Measurements from ENCODE around the gene FOXI2.

FOXI2 gene

GRCh38 chr10:127740596-127740995 is 3.6 kb downstream of the FOXI2 start:
- no peak for DNase-seq (ENCODE audit: low read depth in 4 of 4, low spot score in 1 of 4)

- no peak for DNase-seq (ENCODE audit: low read depth in 4 of 4, low spot score in 1 of 4)
Observed at GRCh38 chr10:127743205-127743604, 6.2 kb downstream of the FOXI2 start.

- no peak for DNase-seq (ENCODE audit: low read depth in 4 of 4, low spot score in 1 of 4)
Observed at GRCh38 chr10:127744956-127745355, 8.0 kb downstream of the FOXI2 start.

- no peak for DNase-seq (ENCODE audit: low read depth in 4 of 4, low spot score in 1 of 4)
Observed at GRCh38 chr10:127745861-127746260, 8.9 kb downstream of the FOXI2 start.

GRCh38 chr10:127755753-127756152 is 18.8 kb downstream of the FOXI2 start:
- no peak for DNase-seq (ENCODE audit: low read depth in 4 of 4, low spot score in 1 of 4)

- no peak for DNase-seq (ENCODE audit: low read depth in 4 of 4, low spot score in 1 of 4)
Observed at GRCh38 chr10:127756264-127756663, 19.3 kb downstream of the FOXI2 start.

- no peak for DNase-seq (ENCODE audit: low read depth in 4 of 4, low spot score in 1 of 4)
Observed at GRCh38 chr10:127757033-127757432, 20.0 kb downstream of the FOXI2 start.

GRCh38 chr10:127759276-127759675 is 22.3 kb downstream of the FOXI2 start:
- no peak for DNase-seq (ENCODE audit: low read depth in 4 of 4, low spot score in 1 of 4)

GRCh38 chr10:127762925-127763324 is 25.9 kb downstream of the FOXI2 start:
- DNase-seq (ENCODE audit: low read depth in 4 of 4, low spot score in 1 of 4), result no peak

- no peak for DNase-seq (ENCODE audit: low read depth in 4 of 4, low spot score in 1 of 4)
Observed at GRCh38 chr10:127774766-127775559, 38.0 kb downstream of the FOXI2 start.

GRCh38 chr10:127776816-127777215 is 39.8 kb downstream of the FOXI2 start:
- no peak for DNase-seq (ENCODE audit: low read depth in 4 of 4, low spot score in 1 of 4)

GRCh38 chr10:127781412-127781811 is 44.4 kb downstream of the FOXI2 start:
- no peak for DNase-seq (ENCODE audit: low read depth in 4 of 4, low spot score in 1 of 4)

- no peak for DNase-seq (ENCODE audit: low read depth in 4 of 4, low spot score in 1 of 4)
Observed at GRCh38 chr10:127787873-127788272, 50.9 kb downstream of the FOXI2 start.

- no peak for DNase-seq (ENCODE audit: low read depth in 4 of 4, low spot score in 1 of 4)
Observed at GRCh38 chr10:127790066-127790624, 53.2 kb downstream of the FOXI2 start.
